Dedifferentiated amniotic fluid mesenchymal stem cell (primary cell): ENCODE measurements around the gene ZBTB42.
A peak's percentile ranks its signal among the peaks of the same experiment; 100 is the strongest.

Experiments
- DNase-seq: peaks from one replicate; pipeline ENCODE4 v3.0.0-alpha.2; 2016; ENCODE audit errors: extremely low spot score

The ZBTB42 gene

DNA sequence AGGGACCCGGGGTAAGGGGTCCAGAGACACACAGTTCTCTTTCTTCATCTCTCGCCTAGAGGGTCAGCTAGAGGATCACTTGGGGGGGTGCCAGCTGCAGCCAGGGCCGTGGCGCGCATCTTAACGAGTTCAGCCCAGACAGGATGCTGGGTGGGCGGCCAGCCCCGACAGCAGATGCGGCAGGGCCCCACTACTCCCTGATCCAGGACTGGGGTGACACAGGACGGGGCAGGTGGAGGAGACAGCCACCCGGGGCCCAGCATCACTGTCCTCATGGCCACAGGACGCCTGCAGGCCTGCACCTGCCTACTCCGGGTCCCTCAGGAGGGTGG lies 18.1 kb upstream of the ZBTB42 start:
- no peak for DNase-seq

DNA sequence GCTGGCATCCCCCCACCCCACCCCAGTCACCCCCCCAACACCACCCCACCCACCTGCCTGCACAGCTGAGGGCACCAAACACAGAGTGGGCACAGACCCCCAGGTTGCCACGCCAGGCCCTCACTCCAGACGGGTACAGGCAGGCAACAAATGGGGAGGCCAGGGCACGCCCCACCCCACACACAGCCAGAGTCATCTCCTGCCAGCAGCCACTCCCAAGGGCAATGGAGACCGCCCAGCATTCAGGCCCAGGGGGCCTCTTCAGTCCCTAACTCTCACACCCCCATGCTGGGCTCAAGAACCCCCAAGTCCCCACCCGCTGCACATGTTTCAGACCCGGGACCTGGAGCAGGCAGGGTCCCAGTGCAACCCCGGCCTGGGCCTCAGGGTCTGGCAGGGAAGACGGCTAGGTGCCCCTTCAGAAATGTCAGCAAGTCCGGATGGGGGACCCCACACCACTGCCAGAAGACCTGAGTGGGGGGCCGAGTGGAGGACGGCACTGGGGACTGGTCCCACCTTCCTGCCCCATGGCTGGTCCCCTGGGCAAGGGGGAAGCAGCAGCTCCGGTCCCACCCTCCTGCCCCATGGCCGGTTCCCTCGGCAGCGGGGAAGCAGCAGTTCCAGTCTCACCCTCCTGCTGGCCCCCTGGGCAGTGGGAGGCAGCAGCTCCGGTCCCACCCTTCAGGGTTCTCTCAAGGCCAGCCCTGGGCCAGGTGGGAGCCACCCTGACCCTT lies 17.2 kb upstream of the ZBTB42 start:
- DNase-seq = no peak

DNA sequence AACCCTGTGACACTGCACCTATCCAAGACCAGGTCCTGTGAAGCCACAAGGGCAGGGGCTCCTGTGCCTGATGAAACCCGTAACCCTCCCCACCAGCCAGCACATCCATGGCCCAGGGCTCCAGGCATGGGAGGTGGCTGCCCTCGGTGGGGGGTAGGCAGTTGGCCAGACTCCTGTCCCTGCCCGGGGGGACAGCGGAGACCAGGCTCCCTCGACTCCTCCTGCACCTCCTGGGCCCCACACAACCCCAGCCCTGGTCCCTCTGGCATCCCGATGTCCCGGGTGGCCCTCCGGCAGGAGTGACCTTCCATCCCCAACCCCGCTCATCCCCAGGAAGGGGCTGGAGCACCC lies 16.7 kb upstream of the ZBTB42 start:
- DNase-seq = no peak

DNA sequence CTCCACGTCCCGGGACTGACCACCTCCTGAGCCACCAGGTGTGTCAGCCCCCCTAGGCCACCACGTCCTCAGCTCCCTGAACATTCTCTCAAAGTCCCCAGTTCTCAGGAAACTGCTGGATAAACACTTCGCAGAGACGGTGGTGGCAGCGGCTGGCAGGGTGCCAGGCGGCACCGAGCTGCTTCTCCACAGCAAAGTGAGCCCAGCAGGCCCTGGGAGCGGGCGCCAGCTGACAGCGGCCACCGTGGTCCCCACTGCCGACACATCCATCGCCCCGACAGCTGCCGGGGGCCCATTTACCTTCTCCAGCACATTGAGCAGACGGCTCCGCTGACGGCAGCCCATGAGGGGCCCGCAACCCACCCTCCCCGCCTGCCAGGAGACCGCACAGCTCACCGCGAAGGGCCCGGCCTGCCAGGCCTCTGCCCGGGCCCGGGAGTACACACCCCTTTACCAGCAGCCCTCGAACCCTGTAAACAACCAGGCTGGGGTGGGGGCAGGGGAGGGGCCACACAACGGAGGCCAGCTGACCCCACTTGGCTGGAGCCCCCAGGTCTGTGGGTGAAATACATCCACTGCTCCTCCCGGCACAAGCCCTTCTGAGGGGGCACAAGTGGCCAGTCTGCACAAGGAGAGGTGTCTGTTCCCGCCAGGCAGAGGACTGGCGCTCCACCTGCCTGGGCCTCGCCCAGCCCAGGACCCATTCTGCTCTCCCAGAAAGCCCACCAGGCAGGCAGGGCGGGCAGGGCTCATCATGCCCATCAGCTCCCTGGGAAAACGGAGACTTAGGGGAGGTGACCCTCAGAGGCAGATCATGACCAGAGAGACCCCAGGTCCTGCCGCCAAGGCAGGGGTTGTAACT lies 15.8 kb upstream of the ZBTB42 start:
- no peak for DNase-seq

DNA sequence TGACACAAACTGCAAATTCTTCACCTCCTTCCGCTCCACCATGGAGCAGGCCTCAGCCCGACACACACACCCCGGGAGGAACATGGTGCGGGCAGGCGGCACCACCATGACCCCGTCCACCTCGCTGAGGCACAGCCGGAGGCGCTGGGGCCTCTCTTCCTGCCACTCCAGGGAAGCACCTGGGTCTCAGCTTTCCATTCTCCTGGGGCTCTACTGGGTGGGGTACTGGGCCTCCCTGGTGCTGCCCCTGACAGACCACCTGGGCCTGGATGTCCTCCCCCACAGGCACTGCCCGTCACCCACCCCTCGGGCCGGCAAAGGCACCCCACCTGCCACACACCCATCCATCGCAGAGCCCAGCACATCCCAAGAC lies 15.2 kb upstream of the ZBTB42 start:
- no peak for DNase-seq

DNA sequence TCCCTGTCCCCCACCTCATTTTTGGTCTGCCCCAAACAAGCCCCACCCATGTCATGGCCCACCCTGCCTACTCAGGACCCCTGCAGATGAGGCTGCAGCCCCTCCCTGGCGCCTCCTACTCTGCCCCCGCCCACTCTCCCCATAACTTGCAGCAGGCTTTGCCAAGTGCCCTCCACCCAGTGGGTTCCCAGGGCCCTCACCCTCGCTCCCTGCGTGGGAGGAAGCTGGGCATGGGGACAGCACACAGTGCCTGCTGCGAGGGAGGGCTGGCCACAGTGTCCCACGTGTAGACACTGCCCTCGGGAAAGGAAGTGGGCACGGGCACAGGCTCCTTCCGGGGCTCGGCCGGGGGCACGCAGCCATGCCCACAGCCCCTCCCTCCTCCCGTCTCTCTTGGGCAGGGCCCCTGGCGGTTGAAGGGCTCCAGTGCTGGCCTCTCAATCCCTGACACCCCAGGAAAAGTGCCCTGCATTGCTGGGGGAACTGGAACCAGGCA lies 14.8 kb upstream of the ZBTB42 start:
- no peak for DNase-seq

DNA sequence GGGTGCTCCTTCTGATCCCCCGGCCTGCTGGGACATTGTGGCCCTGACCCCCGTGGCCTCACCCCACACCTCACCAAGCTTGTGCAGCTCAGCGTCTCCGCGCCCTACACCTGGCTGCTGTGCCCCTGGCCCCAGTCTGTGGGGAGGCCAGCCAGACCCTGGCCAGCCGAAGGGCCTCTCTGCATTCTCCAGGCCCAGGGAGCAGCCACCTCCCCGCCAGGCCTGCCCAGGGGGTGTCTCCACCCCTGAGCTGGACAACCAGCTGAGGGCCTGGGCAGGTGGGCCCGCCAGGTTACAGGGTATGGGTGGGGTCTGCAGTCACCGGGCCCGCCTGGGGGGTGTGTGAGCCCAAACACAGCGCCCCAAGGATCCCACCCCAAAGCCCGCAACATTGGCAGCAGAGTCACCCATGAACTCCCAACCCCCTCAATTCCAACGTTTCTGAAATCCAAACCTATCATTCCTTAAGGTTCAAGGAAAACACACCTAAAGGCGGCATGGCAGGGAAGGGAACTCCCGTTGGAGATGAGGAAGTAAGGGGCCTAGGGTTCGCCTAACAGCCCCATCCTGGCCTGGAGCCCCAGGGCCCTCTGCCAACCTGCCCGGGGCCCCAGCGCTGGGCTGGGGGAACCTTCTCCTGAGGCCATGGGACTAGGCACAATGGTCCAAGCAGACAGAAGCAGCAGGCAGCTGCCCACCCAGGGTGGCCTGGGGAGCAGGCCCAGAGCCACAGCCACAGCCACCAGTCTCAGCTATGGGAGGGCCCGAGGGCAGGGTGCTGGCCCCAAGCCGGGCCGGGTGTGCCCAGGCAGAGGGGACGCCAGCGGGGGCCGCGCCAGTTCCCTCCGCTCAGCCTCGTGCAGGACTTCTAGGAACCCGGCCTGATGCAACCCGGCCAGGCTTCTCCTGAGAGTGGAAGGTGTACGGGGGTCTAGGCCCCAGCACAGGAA lies 13.9 kb upstream of the ZBTB42 start:
- DNase-seq = no peak

DNA sequence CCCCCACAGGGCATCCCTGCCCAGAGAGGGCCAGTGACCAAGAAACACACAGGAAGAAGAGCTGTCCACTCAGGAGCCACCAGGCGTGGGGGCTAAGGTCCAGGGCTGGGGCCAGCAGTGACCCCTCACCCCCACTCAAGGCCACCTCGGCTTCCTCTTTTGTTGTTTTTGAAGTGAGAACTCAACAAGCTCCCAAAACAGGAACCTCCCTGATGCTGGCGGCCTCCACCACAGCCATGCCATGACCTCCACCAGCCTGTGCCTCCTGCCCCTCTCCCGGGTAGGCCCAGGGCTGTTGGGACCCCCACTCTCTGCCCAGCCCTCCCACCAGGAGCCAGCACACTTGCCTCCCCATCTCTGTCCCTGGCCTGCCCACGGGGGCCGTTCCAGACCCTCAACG lies 13.2 kb upstream of the ZBTB42 start:
- DNase-seq = no peak

DNA sequence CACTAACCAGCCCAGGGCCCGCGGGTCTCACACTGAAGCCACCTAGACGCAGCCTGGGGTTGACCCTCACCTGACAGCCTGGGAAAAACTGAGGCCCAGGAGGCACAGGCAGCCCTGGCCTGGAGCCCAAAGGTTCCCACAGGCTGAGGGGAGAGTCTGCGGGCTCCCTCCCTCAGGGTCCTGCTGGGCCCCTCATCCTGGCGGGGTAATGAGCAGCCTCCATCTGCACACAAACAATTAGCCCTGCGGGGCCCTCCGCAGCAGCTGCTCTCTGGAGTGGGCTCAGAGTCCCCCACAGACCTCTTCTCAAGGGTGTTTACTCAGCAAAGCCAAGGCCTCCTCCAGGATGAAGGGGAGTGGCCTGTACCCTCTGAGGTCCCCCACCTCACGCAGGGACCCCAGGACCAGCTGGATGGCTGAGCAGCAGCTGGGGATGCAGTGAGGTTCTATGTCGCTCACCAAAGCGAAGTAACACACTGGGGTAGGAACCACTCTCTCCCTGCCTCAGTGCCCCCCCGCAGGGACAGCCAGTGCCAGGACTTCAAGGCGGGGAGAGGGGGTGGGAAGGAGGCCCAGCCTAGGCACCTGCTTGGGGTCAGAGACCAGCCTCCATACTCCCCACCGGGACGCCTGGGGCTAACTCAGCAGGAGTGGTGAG lies 12.6 kb upstream of the ZBTB42 start:
- DNase-seq = no peak

DNA sequence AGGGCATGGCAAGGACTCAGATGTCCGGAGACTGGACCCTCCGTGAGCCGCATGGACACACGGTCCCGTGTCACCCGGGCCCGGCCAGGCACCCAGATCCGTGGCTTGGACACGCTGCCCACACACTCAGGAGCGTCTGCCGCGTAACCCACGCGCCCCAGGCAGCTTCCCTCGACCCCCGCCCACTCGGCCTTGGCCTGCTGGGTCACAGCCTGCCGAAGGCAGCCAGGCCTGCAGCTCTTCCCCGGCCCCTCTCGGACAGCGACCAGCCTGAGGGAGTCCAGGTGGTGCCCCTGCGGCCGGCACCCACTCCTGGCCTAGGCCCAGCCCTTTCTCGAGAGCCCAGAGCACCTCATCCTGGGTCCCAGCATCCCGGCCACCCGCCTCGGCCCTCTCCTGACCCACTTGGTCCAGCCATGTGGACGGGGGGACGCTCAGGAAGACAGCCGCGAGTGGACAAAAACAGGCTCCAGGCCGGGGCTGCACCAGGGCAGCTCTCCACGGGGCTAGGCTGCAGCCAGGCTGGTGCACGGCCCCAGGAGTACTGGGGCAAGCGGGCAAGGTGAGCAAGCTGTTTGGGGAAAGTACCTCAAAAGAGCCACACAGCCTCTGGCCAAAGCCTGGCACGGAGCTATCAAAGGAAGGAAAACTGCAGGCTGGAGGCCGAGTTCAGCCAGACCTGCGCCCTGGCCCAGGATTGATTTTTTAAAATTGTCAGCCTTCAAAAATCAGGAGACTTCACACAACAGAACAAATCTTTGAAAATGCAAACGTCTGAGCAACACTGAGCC lies 11.8 kb upstream of the ZBTB42 start:
- DNase-seq = no peak

DNA sequence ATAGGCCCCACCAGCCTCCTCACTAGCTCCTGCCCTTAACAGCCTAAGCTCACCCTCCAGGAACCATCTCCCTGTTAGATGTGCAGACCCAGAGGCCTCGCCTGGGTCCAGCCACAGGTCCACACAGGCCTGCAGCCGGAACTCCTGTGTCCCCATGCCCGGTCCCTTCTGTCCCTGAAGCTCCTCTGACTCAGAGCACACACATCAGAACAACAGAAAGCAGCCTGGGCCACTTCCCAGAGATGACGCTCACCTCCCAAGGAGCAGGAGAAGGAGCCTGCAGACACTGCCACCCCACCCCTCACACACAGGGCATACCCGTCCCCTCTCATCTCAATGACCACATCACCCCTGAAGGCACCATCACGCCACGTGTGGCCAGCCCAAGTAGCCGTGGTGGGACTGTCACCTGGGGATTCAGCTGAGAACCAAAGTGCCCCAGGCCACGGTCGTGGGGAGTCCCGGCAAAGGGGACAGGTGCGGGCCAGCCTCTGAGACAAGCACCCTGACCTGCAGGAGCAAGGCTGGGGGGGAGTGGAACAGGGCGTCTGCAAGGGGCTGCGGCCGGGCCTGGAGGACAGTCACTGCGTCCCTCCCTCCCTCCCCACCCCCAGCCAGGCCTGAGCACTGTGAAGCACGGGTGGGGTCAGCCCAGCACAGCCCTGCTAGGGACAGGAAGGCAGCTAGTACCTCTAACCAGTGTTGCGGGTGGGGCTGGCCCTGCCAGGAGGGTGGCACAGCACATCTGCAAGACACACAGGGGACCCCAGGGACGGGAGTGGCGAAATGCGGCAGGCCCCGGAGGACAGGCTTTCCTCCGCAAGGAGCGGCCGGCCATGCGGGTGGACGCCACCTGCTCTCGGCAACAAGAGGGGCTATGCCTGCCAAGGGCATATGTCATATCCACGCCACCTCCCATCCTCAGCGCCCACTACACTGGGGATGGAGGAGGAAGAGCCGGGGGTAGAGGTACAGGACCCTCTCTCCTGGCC lies 10.9 kb upstream of the ZBTB42 start:
- DNase-seq = no peak

DNA sequence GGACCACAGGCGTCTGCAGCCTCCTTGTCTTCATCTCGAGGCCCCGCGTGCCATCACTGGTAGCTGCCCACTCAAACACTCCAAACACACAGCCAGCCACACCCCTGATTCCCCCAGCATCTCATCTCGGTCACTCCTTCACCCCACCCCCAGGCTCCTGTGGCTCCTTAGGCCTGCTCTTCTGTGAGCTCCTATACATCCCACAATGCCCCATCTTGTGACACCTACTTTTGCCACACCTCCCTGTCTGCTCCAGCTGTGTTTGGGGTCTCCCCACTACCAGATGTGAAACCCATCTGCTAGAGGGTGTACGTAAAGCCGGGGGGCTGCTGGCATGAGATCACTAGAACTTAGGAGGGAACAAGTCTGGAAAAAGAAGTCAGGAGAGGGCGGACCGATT lies 9.5 kb upstream of the ZBTB42 start:
- no peak for DNase-seq

DNA sequence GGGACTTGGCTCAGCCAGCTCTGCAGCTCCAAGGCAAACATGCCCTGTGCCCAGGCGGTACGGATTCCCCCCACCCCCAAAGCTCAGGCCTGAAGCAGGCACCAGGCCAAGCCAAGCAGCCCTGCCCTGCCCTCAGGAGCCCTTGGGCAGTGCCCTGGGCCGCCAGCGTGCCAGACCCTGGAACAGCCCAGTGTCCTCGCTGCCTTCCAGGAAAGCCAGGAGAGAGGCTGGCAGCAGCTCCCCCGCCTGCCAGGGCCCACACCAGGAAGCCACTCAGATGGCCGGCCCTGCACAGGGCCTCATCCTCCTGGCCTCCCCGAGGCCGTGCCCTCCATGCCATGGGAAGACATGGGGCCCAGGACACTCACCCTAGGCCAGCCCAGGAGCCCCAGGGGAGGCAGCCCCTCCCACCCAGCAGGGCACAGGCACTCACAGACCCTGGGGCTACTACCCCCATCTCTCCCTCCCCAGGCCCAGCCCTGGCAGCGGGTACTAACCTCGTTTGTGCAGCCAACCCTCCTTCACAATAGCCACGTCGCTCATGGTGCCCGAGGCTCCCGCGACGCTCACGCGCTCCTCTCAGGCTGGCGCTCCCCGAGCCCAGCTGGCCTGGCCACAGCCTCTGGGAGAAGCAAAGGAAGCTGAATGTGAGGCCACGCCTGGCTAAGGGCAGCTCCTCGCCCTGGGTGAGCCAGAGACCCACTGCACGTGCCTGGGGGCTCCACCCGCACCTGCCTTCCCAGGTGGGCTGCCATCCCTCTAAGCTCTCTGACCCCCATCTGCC lies 8.6 kb upstream of the ZBTB42 start:
- no peak for DNase-seq

DNA sequence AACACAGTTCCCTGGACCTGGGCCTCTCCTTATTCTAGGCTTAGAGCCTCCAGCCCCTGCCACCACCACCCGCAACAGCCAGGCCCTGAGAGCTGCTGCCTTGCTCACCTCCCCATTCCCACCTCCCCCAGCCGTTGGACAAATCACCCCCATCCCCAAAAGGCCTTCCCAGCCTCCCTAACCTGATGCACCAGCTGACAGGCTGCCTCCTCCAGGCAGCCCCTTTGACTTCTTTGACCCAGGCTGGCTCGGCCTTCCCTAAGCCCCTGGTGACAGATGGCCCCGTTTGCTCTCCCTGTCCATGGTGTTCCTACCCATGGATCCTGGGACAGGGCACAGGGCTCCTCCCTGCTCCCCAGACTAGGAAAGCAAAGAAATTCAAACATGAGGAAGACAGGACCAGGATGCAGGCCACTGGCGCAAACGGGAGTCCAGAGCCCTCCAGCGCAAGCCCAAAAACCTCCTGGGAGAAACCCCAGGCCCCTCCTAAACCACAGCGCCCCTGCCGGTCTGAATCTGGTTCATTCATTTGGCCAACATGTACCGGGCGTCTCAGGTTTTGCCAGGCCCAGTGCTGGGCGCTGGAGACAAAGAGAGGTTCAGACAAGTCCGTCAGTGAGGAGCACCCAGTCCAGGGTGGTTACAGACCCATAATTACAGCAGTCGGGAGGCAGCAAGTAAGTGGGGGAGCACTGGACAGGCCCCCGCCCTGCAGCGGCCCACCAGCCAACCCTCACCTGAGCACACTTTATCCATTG lies 7.8 kb upstream of the ZBTB42 start:
- no peak for DNase-seq

DNA sequence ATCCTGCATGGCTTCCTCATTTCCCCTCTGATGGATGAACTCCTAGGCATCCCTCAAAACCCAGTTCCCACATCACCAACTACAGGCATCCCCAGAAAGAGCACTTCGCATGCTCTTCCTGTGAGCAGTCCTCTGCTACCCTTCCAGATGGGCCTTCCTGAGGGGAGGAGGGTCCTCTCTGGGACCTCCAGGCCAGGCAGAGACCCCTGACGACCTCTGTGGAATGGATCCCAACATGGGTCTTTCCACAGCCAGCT lies 7.3 kb upstream of the ZBTB42 start:
- DNase-seq = no peak

DNA sequence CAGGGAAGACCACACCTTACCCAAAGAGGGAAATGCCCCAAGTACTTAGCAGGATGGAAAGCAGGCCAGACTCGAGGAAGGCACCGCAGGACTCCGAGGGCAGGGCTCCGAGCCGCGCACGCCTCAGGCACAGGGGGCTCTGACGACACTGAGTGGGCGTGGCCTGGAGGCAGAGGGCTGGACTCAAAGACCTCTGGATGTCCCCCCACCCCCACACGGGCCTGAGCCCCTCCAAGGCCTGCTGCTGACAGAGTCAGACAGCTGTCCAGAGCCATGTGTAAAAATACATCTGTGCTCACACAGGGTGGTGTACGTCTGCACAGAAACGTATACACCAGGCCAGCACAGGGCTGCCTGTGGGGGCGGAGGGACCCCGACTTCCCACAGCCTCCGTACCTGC lies 6.8 kb upstream of the ZBTB42 start:
- DNase-seq = peak; percentile 44

DNA sequence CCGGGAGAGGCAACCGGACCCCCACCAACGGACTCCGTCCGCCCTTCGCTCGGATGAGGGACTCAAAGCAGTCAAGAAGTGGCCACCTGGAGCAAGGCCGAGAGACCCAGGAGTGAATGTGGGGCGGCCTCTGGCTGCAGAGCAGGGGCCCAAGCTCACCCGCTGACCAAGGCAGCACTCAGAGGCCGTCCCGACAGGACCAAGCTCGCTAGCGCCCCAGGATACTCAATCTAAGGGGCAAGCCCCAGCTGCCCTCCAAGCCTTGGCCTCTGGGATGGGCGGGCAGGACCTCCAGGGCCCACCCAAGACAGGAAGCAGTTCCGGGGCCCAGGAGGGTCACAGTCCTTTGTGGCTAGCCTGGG lies 6.3 kb upstream of the ZBTB42 start:
- DNase-seq = no peak

DNA sequence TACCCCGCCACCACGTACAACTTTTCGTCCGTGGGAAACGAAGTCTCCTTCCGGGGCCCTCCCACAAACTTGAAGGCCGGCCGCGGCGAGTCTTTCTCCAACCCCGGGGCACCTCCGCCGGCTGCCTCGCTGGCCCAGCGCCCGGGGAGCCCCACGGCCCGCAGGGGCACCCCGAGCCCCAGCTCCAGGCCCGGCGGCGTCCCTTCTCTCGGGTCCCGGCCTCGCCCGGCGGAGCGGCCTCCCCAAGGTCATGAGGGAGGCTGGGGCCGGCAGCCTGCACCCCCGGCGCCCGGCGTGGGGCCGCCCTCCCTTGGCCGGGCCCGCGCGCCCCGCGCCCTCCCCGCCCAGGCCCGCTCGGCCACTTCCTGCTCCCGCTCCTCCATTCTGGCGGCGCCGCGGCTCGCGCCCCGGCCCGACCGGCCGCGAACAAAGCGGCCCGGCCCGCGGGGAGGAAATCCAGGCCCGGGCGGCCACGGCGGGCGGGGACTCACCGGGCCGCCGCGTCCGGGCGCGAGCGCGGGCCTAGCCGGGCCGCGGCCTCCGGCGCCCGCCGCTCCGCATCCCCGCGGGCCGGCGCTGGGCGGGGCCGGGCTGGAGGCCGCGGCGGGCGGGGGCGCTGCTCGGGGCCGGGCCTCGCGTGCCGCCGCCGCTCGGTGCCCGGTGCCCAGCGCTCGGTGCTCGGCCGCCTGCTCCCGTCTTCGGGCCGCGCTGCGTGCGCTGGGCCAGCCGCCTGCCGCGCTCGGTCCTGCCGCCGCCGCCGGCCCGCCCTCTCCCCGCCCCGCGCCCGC lies 5.7 kb upstream of the ZBTB42 start, which contains the start of gene AKT1:
AKT1 (minus strand) TSS at position 756 of the 788 bp plus-strand sequence. CDS start 3,105 bp downstream, outside the sequence.
- no peak for DNase-seq
